Trophoblast cell (in vitro differentiated cells and primary cell): ENCODE measurements around the gene FBXL19.

Experiments used
- DNase-seq, 2 donors: peaks; one replicate each; pipeline ENCODE4 v3.0.0-alpha.2; 2016
- H2AFZ ChIP-seq: 2 replicates; pipeline ENCODE4 v1.6.1; 2013; ENCODE audit warnings: low read length, moderate library complexity, mild to moderate bottlenecking; ENCODE audit not compliant: insufficient read depth, poor library complexity
- H2AK5ac ChIP-seq: 2 replicates; pipeline ENCODE4 v1.6.1; 2013; ENCODE audit warnings: mild to moderate bottlenecking, low read length
- H2BK120ac ChIP-seq: 2 replicates; pipeline ENCODE4 v1.6.1; 2013; ENCODE audit warnings: low read length, mild to moderate bottlenecking, moderate library complexity; ENCODE audit not compliant: insufficient read depth, poor library complexity
- H2BK12ac ChIP-seq: 2 replicates; pipeline ENCODE4 v1.6.1; 2013; ENCODE audit warnings: mild to moderate bottlenecking, low read length, moderate library complexity
- H2BK5ac ChIP-seq: 2 replicates; pipeline ENCODE4 v1.6.1; 2013; ENCODE audit warnings: low read length, low read depth, moderate library complexity, mild to moderate bottlenecking; ENCODE audit not compliant: poor library complexity
- H3K14ac ChIP-seq: 2 replicates; pipeline ENCODE4 v1.6.1; 2013; ENCODE audit warnings: mild to moderate bottlenecking, low read length
- H3K18ac ChIP-seq: 2 replicates; pipeline ENCODE4 v1.6.1; 2013; ENCODE audit warnings: mild to moderate bottlenecking, low read length
- H3K23ac ChIP-seq: 2 replicates; pipeline ENCODE4 v1.6.1; 2013; ENCODE audit warnings: low read length
- H3K27ac ChIP-seq: 2 replicates; pipeline ENCODE4 v1.5.1; 2013; ENCODE audit warnings: low read depth, mild to moderate bottlenecking, inconsistent platforms, low read length, moderate library complexity
- H3K27me3 ChIP-seq: 2 replicates; pipeline ENCODE4 v1.6.1; 2013; ENCODE audit warnings: inconsistent platforms, mild to moderate bottlenecking, low read length, moderate library complexity; ENCODE audit not compliant: insufficient read depth
- H3K36me3 ChIP-seq, 2 experiments: 1 replicate in 1 of 2; 2 replicates in 1 of 2; pipeline ENCODE4 v1.6.1; 2013; ENCODE audit warnings: low read length in 2 of 2, mild to moderate bottlenecking in 2 of 2, moderate library complexity in 1 of 2; ENCODE audit not compliant: insufficient read depth in 2 of 2, control insufficient read depth in 1 of 2
- H3K4ac ChIP-seq: 2 replicates; pipeline ENCODE4 v1.6.1; 2013; ENCODE audit warnings: low read depth, mild to moderate bottlenecking, low read length, moderate library complexity
- H3K4me1 ChIP-seq, 2 experiments: 1 replicate in 1 of 2; 2 replicates in 1 of 2; pipeline ENCODE4 v1.6.1; 2013; ENCODE audit warnings: low read length in 2 of 2, mild to moderate bottlenecking in 2 of 2, moderate library complexity in 1 of 2; ENCODE audit not compliant: insufficient read depth in 2 of 2, control insufficient read depth in 1 of 2
- H3K4me2 ChIP-seq: 2 replicates; pipeline ENCODE4 v1.6.1; 2013; ENCODE audit warnings: inconsistent platforms, mild to moderate bottlenecking, low read length, moderate library complexity
- H3K4me3 ChIP-seq: 2 replicates; pipeline ENCODE4 v1.5.1; 2013; ENCODE audit warnings: mild to moderate bottlenecking, low read depth, low read length, inconsistent platforms
- H3K79me1 ChIP-seq: one replicate; pipeline ENCODE4 v1.6.1; 2013; ENCODE audit warnings: low read length
- H3K79me2 ChIP-seq: 2 replicates; pipeline ENCODE4 v1.6.1; 2013; ENCODE audit warnings: low read length, mild to moderate bottlenecking; ENCODE audit not compliant: control insufficient read depth, insufficient read depth, poor library complexity
- H3K9ac ChIP-seq: 2 replicates; pipeline ENCODE4 v1.6.1; 2013; ENCODE audit warnings: mild to moderate bottlenecking, low read length
- H3K9me3 ChIP-seq: 2 replicates; pipeline ENCODE4 v1.6.1; 2013; ENCODE audit warnings: low read depth, mild to moderate bottlenecking, control low read depth, inconsistent platforms, low read length; ENCODE audit not compliant: insufficient read depth
- H4K12ac ChIP-seq: 2 replicates; pipeline ENCODE4 v1.6.1; 2013; ENCODE audit warnings: low read depth, mild to moderate bottlenecking, low read length, moderate library complexity
- H4K8ac ChIP-seq: 2 replicates; pipeline ENCODE4 v1.6.1; 2013; ENCODE audit warnings: low read depth, mild to moderate bottlenecking, low read length, moderate library complexity
- H4K91ac ChIP-seq: one replicate; pipeline ENCODE4 v1.6.1; 2013; ENCODE audit warnings: low read depth, mild to moderate bottlenecking, low read length, moderate library complexity
- WGBS: extraction: QIAGEN DNeasy Blood & Tissue Kit; methylation state at CpG from one replicate; pipeline ENCODE4 v1.1.7; 2013; ENCODE audit warnings: missing lambda C conversion rate; ENCODE audit not compliant: insufficient read length, insufficient coverage; ENCODE audit errors: extremely low coverage; 5-methylcytosine and 5-hydroxymethylcytosine counted together

Gene FBXL19

DNA sequence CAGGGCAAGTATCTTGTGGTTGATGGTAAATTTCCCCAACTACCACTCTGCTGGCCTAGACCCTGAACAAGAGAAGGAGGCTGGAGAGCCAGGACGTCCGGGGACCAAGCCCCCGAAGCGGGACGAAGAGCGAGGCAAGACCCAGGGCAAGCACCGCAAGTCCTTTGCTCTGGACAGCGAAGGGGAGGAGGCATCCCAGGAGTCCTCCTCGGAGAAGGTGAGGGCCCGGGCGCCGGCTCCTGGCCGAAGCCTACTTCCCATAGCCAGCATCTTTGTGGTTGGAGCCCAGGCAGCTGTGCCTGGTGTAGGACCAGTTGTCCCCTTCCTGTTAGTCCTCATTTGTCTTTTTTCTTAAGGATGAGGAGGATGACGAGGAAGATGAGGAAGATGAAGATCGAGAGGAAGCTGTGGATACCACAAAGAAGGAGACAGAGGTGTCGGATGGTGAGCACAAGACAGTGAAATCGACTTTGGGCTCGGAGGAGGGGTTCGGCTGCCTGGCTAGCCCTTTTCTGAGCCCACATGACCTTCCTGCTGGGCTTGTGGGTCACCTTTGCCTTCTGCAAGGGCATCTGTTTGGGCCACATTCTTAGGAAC, 46.0 kb downstream of the FBXL19 start:
- no peak overlapping the region for H4K8ac ChIP-seq
- no peaks in the 10 kb centered on the region for H3K9me3 ChIP-seq

DNA sequence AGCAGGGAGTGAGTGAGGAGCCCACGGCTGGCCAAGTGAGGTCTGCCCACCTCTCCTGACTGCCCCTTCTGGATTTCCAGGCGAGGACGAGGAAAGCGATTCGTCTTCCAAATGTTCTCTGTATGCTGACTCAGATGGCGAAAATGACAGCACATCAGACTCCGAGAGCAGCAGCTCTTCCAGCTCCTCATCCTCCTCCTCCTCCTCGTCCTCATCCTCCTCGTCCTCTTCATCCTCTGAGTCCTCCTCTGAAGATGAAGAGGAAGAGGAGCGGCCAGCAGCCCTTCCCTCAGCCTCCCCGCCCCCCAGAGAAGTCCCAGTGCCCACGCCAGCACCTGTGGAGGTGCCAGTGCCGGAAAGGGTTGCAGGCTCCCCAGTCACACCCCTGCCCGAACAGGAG, 47.9 kb downstream of the FBXL19 start:
- Histone ChIP-seq H3K27me3 (no peaks in the 10 kb centered on the region), H3K36me3 (peaks cover 74 to 83% of the 10 kb centered on the region in 2 experiments), H3K9ac (no peak overlapping the region), H4K91ac (no peak overlapping the region), H3K18ac (no peak overlapping the region), H4K8ac (no peak overlapping the region), H3K79me1 (no peaks in the 10 kb centered on the region), H3K4me2 (no peak overlapping the region), H3K4me3 (no peak overlapping the region), H2AFZ (no peak overlapping the region), H2BK5ac (no peak overlapping the region), H3K4me1 (no peaks in the 10 kb centered on the region), H3K14ac (no peak overlapping the region), H3K9me3 (no peaks in the 10 kb centered on the region), H2AK5ac (no peak overlapping the region), H2BK12ac (no peak overlapping the region), H3K4ac (no peak overlapping the region), H4K12ac (no peak overlapping the region), H2BK120ac (no peak overlapping the region), H3K23ac (no peak overlapping the region), H3K27ac (no peak overlapping the region), H3K79me2 (no peaks in the 10 kb centered on the region)
- no peak for DNase-seq
- no CpG with 5 or more reads among the region's 14 CpGs for WGBS

More for the DNA sequence above, 46.0 kb downstream of the FBXL19 start:
- no peak overlapping the region for H2AK5ac ChIP-seq
- H3K79me2 ChIP-seq: no peaks in the 10 kb centered on the region
- no peaks in the 10 kb centered on the region for H3K79me1 ChIP-seq
- H3K23ac ChIP-seq: no peak overlapping the region
- no peak overlapping the region for H3K9ac ChIP-seq
- WGBS: no CpG with 5 or more reads among the region's 19 CpGs
- H3K36me3 ChIP-seq: peaks cover 75 to 87% of the 10 kb centered on the region in 2 experiments
- DNase-seq: no peak
- no peak overlapping the region for H2BK120ac ChIP-seq
- H4K12ac ChIP-seq: no peak overlapping the region
- H3K27me3 ChIP-seq: no peaks in the 10 kb centered on the region
- H3K18ac ChIP-seq: no peak overlapping the region
- H2AFZ ChIP-seq: no peak overlapping the region
- no peak overlapping the region for H3K4me3 ChIP-seq
- no peak overlapping the region for H3K27ac ChIP-seq
- H3K14ac ChIP-seq: no peak overlapping the region
- no peak overlapping the region for H2BK5ac ChIP-seq
- no peaks in the 10 kb centered on the region for H3K4me1 ChIP-seq
- H2BK12ac ChIP-seq: no peak overlapping the region
- no peak overlapping the region for H4K91ac ChIP-seq
- no peak overlapping the region for H3K4me2 ChIP-seq
- no peak overlapping the region for H3K4ac ChIP-seq

DNA sequence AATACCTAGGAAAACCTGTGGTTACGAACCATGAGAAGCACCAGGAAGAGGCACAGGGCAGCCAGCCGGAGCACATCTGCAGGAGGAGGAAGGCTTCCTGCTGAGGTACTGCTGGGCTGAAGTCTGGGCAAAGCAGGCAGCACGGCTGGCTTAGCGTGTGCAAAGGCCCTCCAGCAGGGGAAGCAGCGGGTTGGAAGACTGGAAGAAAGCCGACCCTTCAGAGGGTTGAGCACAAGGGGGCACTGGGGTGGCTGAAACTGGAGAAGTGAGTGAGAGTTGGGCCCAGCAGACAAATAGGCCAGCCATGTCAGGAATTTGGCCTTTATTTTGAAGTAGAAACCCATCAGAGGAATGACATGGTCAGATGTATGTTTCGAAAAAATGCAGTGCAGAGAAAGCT, 49.5 kb downstream of the FBXL19 start:
- Histone ChIP-seq H2BK120ac (no peak overlapping the region), H3K18ac (no peak overlapping the region), H2BK12ac (no peak overlapping the region), H3K27me3 (no peaks in the 10 kb centered on the region), H4K8ac (no peak overlapping the region), H3K9me3 (peaks cover 1% of the 10 kb centered on the region), H3K36me3 (peaks cover 75 to 86% of the 10 kb centered on the region in 2 experiments), H4K91ac (no peak overlapping the region), H3K14ac (no peak overlapping the region), H3K4me1 (no peaks in the 10 kb centered on the region), H3K79me1 (no peaks in the 10 kb centered on the region), H3K4ac (no peak overlapping the region), H2AFZ (no peak overlapping the region), H2AK5ac (no peak overlapping the region), H3K79me2 (no peaks in the 10 kb centered on the region), H4K12ac (no peak overlapping the region), H3K23ac (no peak overlapping the region), H3K4me3 (no peak overlapping the region), H3K4me2 (no peak overlapping the region), H3K9ac (no peak overlapping the region), H2BK5ac (no peak overlapping the region), H3K27ac (no peak overlapping the region)
- no peak for DNase-seq
- WGBS: no CpG with 5 or more reads among the region's 7 CpGs

DNA sequence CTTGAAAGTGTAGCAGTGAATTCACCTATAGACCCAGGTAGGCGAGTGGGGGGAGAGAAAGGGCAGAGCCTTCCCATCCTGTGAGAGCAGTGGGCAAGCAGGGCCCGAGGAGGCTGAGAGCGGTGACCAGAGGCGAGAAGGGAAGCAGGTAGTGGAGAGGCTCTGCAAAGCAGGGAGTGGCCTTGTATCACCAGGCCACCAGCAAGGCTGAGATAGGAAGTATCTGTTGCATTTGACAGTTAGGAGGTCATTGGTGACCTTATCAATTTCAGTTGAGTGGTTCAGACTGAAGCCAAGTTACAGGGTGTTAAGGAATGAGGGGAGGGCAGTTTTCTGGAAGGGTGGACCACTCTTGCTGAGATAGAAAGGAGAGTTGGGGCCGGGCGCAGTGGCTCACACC, 51.0 kb downstream of the FBXL19 start:
- no peak overlapping the region for H3K18ac ChIP-seq
- H2BK120ac ChIP-seq: no peak overlapping the region
- no peak overlapping the region for H3K14ac ChIP-seq
- no peak overlapping the region for H3K4me3 ChIP-seq
- H4K91ac ChIP-seq: no peak overlapping the region
- H3K9me3 ChIP-seq: peaks cover 1% of the 10 kb centered on the region
- H3K4me1 ChIP-seq: no peaks in the 10 kb centered on the region
- no peaks in the 10 kb centered on the region for H3K27me3 ChIP-seq
- H3K23ac ChIP-seq: no peak overlapping the region
- no peak for DNase-seq
- H3K27ac ChIP-seq: no peak overlapping the region
- H4K12ac ChIP-seq: no peak overlapping the region
- H4K8ac ChIP-seq: no peak overlapping the region
- H3K4ac ChIP-seq: no peak overlapping the region
- H3K9ac ChIP-seq: no peak overlapping the region
- no peaks in the 10 kb centered on the region for H3K79me2 ChIP-seq
- H2AK5ac ChIP-seq: no peak overlapping the region
- no peak overlapping the region for H3K4me2 ChIP-seq
- H3K79me1 ChIP-seq: no peaks in the 10 kb centered on the region
- no peak overlapping the region for H2BK5ac ChIP-seq
- WGBS: no CpG with 5 or more reads among the region's 6 CpGs
- no peak overlapping the region for H2BK12ac ChIP-seq
- H3K36me3 ChIP-seq: peaks cover 77 to 87% of the 10 kb centered on the region in 2 experiments
- H2AFZ ChIP-seq: no peak overlapping the region
